D721Med (cell line): ENCODE results near the gene EFCAB5.
"Not testable (repeated sequence)": the region's sequence is repeated elsewhere in the genome, so short reads cannot be mapped to it uniquely, and the experiment has no call there.

ENCODE experiments used
- DNase-seq: peaks from one replicate; pipeline ENCODE4 v3.0.0; 2011; ENCODE audit warnings: low spot score; ENCODE audit not compliant: insufficient read length
- FAIRE-seq: peaks from 2 replicates; lab custom pipeline; 2011; peaks lifted over from hg19 to GRCh38; lab: Jason Lieb, UNC
- TF ChIP-seq, protein P1 (sequence below): IDR thresholded peaks from 2 replicates; pipeline ENCODE4 v1.5.1; 2012; ENCODE audit warnings: mild to moderate bottlenecking, control low read depth; ENCODE audit not compliant: insufficient read depth; ENCODE audit errors: missing control alignments

Gene EFCAB5

DNA sequence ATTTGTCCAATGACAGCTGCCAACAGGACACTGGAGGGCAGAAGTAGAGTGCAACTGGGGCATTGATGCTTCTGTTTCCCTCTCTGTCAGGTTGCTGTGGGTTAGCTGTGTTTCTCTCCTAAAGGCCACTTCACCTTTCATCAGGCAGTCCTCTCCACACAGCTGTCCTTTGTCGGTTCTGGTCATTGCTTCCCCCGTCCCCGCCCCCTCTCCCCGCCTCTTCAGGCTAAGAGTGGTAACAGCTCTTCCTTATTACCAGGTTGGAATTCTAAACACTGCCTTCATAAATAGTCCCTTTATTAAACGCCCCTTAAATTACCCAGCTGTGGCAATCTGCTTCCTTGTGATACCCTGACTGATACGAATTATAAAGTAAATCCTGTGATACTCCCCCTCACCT, 143.4 kb downstream of the EFCAB5 start:
- DNase-seq (no peak), FAIRE-seq (no peak)
- TF ChIP-seq, protein P1, sequence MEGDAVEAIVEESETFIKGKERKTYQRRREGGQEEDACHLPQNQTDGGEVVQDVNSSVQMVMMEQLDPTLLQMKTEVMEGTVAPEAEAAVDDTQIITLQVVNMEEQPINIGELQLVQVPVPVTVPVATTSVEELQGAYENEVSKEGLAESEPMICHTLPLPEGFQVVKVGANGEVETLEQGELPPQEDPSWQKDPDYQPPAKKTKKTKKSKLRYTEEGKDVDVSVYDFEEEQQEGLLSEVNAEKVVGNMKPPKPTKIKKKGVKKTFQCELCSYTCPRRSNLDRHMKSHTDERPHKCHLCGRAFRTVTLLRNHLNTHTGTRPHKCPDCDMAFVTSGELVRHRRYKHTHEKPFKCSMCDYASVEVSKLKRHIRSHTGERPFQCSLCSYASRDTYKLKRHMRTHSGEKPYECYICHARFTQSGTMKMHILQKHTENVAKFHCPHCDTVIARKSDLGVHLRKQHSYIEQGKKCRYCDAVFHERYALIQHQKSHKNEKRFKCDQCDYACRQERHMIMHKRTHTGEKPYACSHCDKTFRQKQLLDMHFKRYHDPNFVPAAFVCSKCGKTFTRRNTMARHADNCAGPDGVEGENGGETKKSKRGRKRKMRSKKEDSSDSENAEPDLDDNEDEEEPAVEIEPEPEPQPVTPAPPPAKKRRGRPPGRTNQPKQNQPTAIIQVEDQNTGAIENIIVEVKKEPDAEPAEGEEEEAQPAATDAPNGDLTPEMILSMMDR, result no peak

DNA sequence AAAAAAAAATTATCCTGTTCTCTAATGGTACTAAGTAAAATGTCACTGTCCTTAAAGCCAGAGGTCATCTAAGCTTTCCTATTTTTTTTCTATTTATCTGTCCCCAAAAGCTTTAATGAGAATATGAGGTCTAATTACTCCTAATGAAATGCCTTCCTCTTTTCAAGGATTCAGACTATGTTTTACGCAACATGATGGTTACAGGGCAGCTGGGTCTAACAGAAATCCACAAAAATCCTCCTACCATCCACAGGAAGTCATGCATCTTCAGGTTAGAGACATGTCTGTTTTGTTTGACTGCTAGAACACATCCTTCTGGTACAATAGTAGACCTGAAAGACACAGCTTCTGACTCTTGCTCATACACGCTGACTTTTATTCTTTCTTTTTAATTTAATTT, 145.5 kb downstream of the EFCAB5 start:
- TF ChIP-seq, protein P1, result no peak
- FAIRE-seq (no peak), DNase-seq (no peak)

DNA sequence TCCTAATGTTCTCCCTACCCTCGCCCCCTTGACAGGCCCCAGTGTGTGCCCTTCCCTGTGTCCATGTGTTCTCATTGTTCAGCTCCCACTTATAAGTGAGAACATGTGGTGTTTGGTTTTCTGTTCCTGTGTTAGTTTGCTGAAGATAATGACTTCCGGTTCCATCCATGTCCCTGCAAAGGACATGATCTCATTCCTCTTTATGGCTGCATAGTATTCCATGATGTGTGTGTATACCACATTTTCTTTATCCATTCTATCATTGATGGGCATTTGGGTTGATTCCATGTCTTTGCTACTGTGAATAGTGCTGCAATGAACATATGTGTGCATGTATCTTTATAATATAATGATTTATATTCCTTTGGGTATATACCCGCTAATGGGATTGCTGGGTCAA, 146.0 kb downstream of the EFCAB5 start:
- not testable (repeated sequence) for FAIRE-seq, DNase-seq

DNA sequence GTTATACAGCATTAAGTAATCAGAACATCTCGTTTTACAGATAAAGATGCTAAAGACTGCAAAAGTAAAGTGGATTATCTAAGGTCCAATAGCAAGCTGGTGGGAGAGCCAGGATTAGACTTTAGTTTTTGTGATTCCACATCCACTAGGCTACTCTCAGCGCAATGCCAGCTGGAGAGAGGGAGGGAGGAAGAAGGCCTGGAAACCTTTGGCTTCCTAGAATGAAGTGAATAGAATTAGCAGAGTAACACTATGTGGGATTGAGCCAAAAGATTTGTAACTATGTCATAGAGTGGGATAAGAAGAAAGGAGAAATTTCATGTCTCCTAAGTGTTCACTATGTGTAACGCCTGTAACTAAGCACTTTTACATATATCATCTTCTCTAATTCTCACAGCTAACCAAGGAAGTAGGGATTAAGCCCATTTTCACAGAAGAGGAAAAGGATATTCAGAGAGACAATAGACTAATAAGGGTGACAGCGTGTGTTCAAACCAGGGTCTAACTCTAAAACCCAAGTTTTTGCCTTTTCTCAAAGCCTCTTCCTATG, 149.8 kb downstream of the EFCAB5 start:
- DNase-seq (no peak), FAIRE-seq (no peak)
- TF ChIP-seq, protein P1, result no peak

DNA sequence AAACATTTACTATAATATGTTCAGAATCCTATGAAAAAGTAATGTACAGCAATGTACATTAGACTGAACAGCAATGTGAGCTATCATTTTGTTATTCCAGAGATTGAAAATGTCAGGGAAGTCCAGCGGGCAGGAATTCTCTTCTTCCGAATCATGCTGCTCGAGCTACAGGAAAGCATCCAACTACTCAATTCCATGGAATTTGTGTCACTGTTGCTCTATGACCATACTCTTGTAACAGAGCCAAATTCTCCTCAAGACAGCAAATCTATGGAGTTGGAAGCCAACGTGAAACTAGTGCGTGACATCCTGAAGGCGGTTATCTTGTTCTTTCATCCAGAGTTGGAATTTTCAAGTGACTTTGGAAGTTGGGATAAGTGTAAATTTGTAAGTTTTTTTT, 150.3 kb downstream of the EFCAB5 start:
- FAIRE-seq (no peak), DNase-seq (no peak)
- TF ChIP-seq, protein P1, result no peak

DNA sequence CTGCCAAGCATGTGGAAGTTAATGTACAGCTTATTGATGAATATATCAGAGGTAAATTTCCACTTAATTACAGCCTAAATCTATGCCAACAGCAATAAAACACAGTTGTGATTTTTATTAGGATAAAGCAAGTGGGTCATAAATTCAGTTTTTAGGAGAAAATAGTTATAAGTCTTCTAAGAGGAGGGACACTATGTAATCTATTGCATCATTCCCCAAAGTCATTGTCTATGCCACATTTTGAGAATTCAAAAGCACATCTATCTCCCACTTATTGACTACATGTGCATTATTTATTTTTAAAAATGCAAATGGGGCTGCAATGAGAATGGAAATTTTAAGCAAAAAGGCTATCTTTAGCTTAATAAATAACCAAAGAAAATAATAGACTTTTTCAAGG, 151.5 kb downstream of the EFCAB5 start:
- TF ChIP-seq, protein P1, result no peak
- no peak for DNase-seq
- no peak for FAIRE-seq

DNA sequence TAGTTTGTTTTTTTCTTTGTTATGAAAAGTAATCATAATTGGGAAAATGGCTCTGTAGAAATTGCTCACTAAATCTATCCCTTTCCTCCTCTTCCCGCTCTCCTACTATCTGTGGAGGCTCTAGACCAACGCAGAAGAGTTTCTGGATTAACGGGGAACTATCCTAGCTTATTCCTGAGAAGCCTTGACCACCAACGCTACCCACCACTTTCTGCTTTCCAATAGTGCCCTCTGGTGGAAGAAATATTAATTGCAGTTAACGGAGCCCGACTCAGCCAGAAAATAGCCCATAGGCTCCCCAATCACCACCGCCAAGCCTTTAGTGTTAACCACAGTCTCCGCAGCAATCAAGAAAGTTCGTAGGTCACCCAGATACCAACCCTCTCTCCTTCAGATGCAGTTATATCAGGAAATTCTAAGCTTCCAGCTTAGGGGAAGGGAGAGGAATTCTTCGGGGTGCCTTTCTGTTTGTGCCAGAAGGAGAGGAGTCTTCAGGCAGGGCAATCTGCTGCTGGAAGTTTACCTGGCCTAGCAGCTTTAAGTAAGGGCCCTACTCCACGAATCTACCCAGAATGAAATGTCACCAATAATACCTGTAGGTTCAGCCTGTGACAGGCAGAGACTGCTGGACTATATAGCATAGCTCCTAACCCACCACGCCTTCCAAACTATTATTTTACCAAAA, 152.2 kb downstream of the EFCAB5 start:
- FAIRE-seq, result no peak
- DNase-seq, result peak; percentile 50
- TF ChIP-seq, protein P1, result peak; percentile 98
